ENCODE measurements around the gene HSD11B1L.
A peak's percentile ranks its signal among the peaks of the same experiment; 100 is the strongest.

Gene HSD11B1L

GRCh38 chr19:5680437-5681368 is at the start of gene HSD11B1L, which contains the start of gene MICOS13 (continued):
- peak; percentile 100 for TF ChIP-seq SP3 (tag by site-specific recombination; IDR thresholded peaks at IDR 0.05)
- TF ChIP-seq SCRT1 (tag by site-specific recombination; IDR thresholded peaks at IDR 0.05; ENCODE audit: borderline replicate concordance) = no peak
- no peak for TF ChIP-seq MYNN (tag by site-specific recombination; IDR thresholded peaks at IDR 0.05; ENCODE audit: borderline replicate concordance)
- TF ChIP-seq ZIC2 (tag by site-specific recombination; IDR thresholded peaks at IDR 0.05) = peak; percentile 62
- no peak for TF ChIP-seq ZNF174 (tag by site-specific recombination; IDR thresholded peaks at IDR 0.05)
- TF ChIP-seq ZSCAN18 (tag by site-specific recombination; IDR thresholded peaks at IDR 0.05) = no peak
- no peak for TF ChIP-seq ZNF404 (tag by site-specific recombination; IDR thresholded peaks at IDR 0.05)
- TF ChIP-seq ZNF335 (tag by site-specific recombination; conservative IDR thresholded peaks at IDR 0.05) = peak; percentile 100
- TF ChIP-seq ZNF132 (tag by site-specific recombination; IDR thresholded peaks at IDR 0.05; ENCODE audit: borderline replicate concordance) = no peak
- TF ChIP-seq ZNF654 (tag by site-specific recombination; IDR thresholded peaks at IDR 0.05; ENCODE audit: low read depth) = no peak
- no peak for TF ChIP-seq ZNF280D (tag by site-specific recombination; IDR thresholded peaks at IDR 0.05)
- TF ChIP-seq ZNF324 (tag by site-specific recombination; IDR thresholded peaks at IDR 0.05) = no peak
- 0 out of 2 replicates have a peak, but pooled peaks have one; percentile 7 for TF ChIP-seq ZNF580 (tag by site-specific recombination; IDR thresholded peaks at IDR 0.05)
- no peak for TF ChIP-seq ZNF211 (tag by site-specific recombination; IDR thresholded peaks at IDR 0.05; ENCODE audit: low read depth)
- no peak for TF ChIP-seq ZNF701 (tag by site-specific recombination; IDR thresholded peaks at IDR 0.05)
- peak; percentile 48 for TF ChIP-seq GLIS1 (tag by site-specific recombination; IDR thresholded peaks at IDR 0.05)
- 0 out of 2 replicates have a peak, but pooled peaks have one; percentile 2 for TF ChIP-seq CTCF (tag by site-specific recombination; IDR thresholded peaks at IDR 0.05)
- TF ChIP-seq KLF8 (tag by site-specific recombination; IDR thresholded peaks at IDR 0.05) = peak; percentile 84
- no peak for TF ChIP-seq SETDB1 (IDR thresholded peaks at IDR 0.05; ENCODE audit: insufficient read length, low read length)
- no peak for TF ChIP-seq ZBTB1 (tag by site-specific recombination; IDR thresholded peaks at IDR 0.05)
- TF ChIP-seq ZNF707 (tag by site-specific recombination; IDR thresholded peaks at IDR 0.05) = no peak
- no peak for TF ChIP-seq ZNF645 (tag by site-specific recombination; IDR thresholded peaks at IDR 0.05)
- TF ChIP-seq HOXD13 (CRISPR knock-in tag; IDR thresholded peaks at IDR 0.05; ENCODE audit: borderline replicate concordance) = no peak
- no peak for TF ChIP-seq REPIN1 (tag by site-specific recombination; IDR thresholded peaks at IDR 0.05; ENCODE audit: low read depth)
- peak; percentile 42 for TF ChIP-seq ZSCAN30 (tag by site-specific recombination; IDR thresholded peaks at IDR 0.05)
- TF ChIP-seq EGR2 (tag by site-specific recombination; IDR thresholded peaks at IDR 0.05; ENCODE audit: low read depth) = no peak; the same call in 1 of the 2 replicates
- TF ChIP-seq ATF2 (tag by site-specific recombination; IDR thresholded peaks at IDR 0.05; ENCODE audit: low read depth) = no peak
- TF ChIP-seq ZNF394 (tag by site-specific recombination; IDR thresholded peaks at IDR 0.05; ENCODE audit: borderline replicate concordance) = peak; percentile 12; the same call in 1 of the 2 replicates
- TF ChIP-seq HOXA7 (CRISPR knock-in tag; IDR thresholded peaks at IDR 0.05; ENCODE audit: borderline replicate concordance) = no peak
- TF ChIP-seq BCL11B (tag by site-specific recombination; IDR thresholded peaks at IDR 0.05; ENCODE audit: low read depth) = 0 out of 2 replicates have a peak, but pooled peaks have one; percentile 8
- no peak for TF ChIP-seq ZNF202 (tag by site-specific recombination; IDR thresholded peaks at IDR 0.05; ENCODE audit: borderline replicate concordance)
